Measurements from ENCODE around the gene KIF3C. TPM values are rescaled to one million over a fixed set of nuclear protein-coding genes. Genes with fewer than 3 reads are reported as not detected.

KIF3C gene
- total and polyA plus RNA-seq, 2 of the 8 experiments (the other 6 are each of a cell fraction or from before 2014, with no cell fraction given), result 13.4 to 58.1 TPM

- H3K9me3 ChIP-seq (ENCODE audit: insufficient read depth in 2 of 2, low read depth in 1 of 2, low read length in 1 of 2), result no peaks in the 10 kb centered on the region
- H4K20me1 ChIP-seq (replicated peaks in 1 of 2; ENCODE audit: control insufficient read depth in 1 of 2, insufficient read depth in 2 of 2, low read length in 2 of 2), result peaks cover 3 to 8% of the 10 kb centered on the region in 2 experiments
- H2BK15ac ChIP-seq (ENCODE audit: low read length), result no peak overlapping the region
- H3K4me1 ChIP-seq (replicated peaks in 1 of 4; ENCODE audit: control insufficient read depth in 3 of 4, insufficient read depth in 4 of 4, low read length in 3 of 4), result peaks cover 3 to 32% (median 12%) of the 10 kb centered on the region in 4 experiments
- 96% methylated on average over 2 of the region's 2 CpGs; no CpG with 5 or more reads in 1 of the 2 experiments for WGBS, 2 experiments (ENCODE audit: extremely low coverage in 1 of 2, insufficient coverage in 1 of 2, insufficient read length in 1 of 2, insufficient replicate concordance in 2 of 2, low coverage in 1 of 2, low lambda C conversion rate in 2 of 2, missing lambda C conversion rate in 1 of 2)
- no peak overlapping the region for H3K56ac ChIP-seq (replicated peaks; ENCODE audit: insufficient read length, low read depth, low read length)
- no peak overlapping the region for H3K27ac ChIP-seq (ENCODE audit: low read depth, low read length)
- H2AFZ ChIP-seq (ENCODE audit: low read length), result no peak overlapping the region
- H3K79me1 ChIP-seq (ENCODE audit: low read depth, low read length), result peaks cover 18% of the 10 kb centered on the region
- H2AK5ac ChIP-seq (ENCODE audit: low read depth, low read length), result no peak overlapping the region
- no peak overlapping the region for H3K9ac ChIP-seq (replicated peaks in 1 of 4; ENCODE audit: extremely low read depth in 1 of 4, low read depth in 3 of 4, low read length in 3 of 4)
- H3K23ac ChIP-seq (ENCODE audit: insufficient read length), result no peak overlapping the region
- no peaks in the 10 kb centered on the region for H3K27me3 ChIP-seq (replicated peaks in 1 of 4; ENCODE audit: control insufficient read depth in 3 of 4, extremely low read depth in 1 of 4, insufficient read depth in 3 of 4, low read length in 3 of 4)
- TF ChIP-seq HDAC6 (IDR thresholded peaks at IDR 0.05; ENCODE audit: low read depth, low read length) (no peak), FOSL1 (IDR thresholded peaks at IDR 0.05; ENCODE audit: insufficient read depth, low read depth, low read length) (no peak)
- peaks cover 3 to 47% of the 10 kb centered on the region in 2 experiments; a peak in 1 of 4 replicates for H3K79me2 ChIP-seq (ENCODE audit: control insufficient read depth in 1 of 2, insufficient read depth in 2 of 2, low read length in 2 of 2)
- FAIRE-seq, result no peak
- H3K4ac ChIP-seq (replicated peaks; ENCODE audit: insufficient read length, low read depth, low read length), result no peak overlapping the region
- no peak for DNase-seq (ENCODE audit: low read depth in 1 of 2, low spot score in 2 of 2)
- ChIA-PET CTCF (ENCODE audit: partially characterized antibody) (interaction anchor here (0.6 to 1.8 kb wide), 11 partner anchors 9 to 453 kb away, joined by 3 to 4 read pairs (median 3); no protein-coding TSS in a partner anchor), POLR2A (ENCODE audit: partially characterized antibody) (interaction anchor here (0.7 to 1.2 kb wide), 3 partner anchors 9 to 193 kb away, joined by 3 to 4 read pairs (median 3); no protein-coding TSS in a partner anchor)
- no peak overlapping the region for H2BK20ac ChIP-seq (ENCODE audit: low read length)
- H3K23me2 ChIP-seq (ENCODE audit: low read depth, low read length), result peaks cover 11% of the 10 kb centered on the region
- no peak overlapping the region for H3K4me3 ChIP-seq (ENCODE audit: extremely low read depth in 1 of 4, insufficient read depth in 2 of 4, low read depth in 3 of 4, low read length in 4 of 4)
- peaks cover 0 to 31% (median 4%) of the 10 kb centered on the region in 4 experiments; a peak in 3 of 8 replicates for H3K36me3 ChIP-seq (ENCODE audit: control insufficient read depth in 2 of 4, insufficient read depth in 4 of 4, low read length in 3 of 4)
- no peak overlapping the region for H2BK12ac ChIP-seq (ENCODE audit: low read depth, low read length)
- H3K4me2 ChIP-seq (ENCODE audit: insufficient read depth in 1 of 2, low read depth in 2 of 2, low read length in 2 of 2), result peak overlapping the region; percentile 37 to 97
- H4K5ac ChIP-seq (ENCODE audit: insufficient read length, low read depth, low read length), result no peak overlapping the region
- no peak overlapping the region for H2BK5ac ChIP-seq (ENCODE audit: low read depth, low read length)
- no peak overlapping the region for H3K18ac ChIP-seq (ENCODE audit: extremely low read depth, low read length)
- H3K14ac ChIP-seq (ENCODE audit: insufficient read length), result no peak overlapping the region
- no peak overlapping the region for H2BK120ac ChIP-seq (replicated peaks; ENCODE audit: low read depth, low read length)
- no peak overlapping the region for H4K91ac ChIP-seq (replicated peaks; ENCODE audit: insufficient read length, low read length)
- no peak overlapping the region for H4K8ac ChIP-seq (ENCODE audit: extremely low read depth, insufficient read depth, low read length)
Measured at GRCh38 chr2:25979001-25979400, 3.3 kb downstream of the KIF3C start.

Data from H1 (cell line).